ENCODE results near the gene KCNH2.

GRCh38 chr7:150989456-150989855 lies 11.3 kb upstream of the KCNH2 start:
- TF ChIP-seq SOX6 (IDR thresholded peaks at IDR 0.05) (no peak), SOX6 (CRISPR knock-in tag; IDR thresholded peaks at IDR 0.05) (no peak), ZNF274 (CRISPR knock-in tag; IDR thresholded peaks at IDR 0.05) (no peak), CTCF (CRISPR knock-in tag; IDR thresholded peaks at IDR 0.05) (no peak), HDAC1 (CRISPR knock-in tag; IDR thresholded peaks at IDR 0.05) (no peak), ZC3H4 (CRISPR knock-in tag; IDR thresholded peaks at IDR 0.05; ENCODE audit: borderline replicate concordance) (no peak), KDM5B (CRISPR knock-in tag; IDR thresholded peaks at IDR 0.05; ENCODE audit: borderline replicate concordance) (no peak), DR1 (CRISPR knock-in tag; IDR thresholded peaks at IDR 0.05) (no peak), GABPA (IDR thresholded peaks at IDR 0.05; ENCODE audit: low read depth, low read length) (no peak), GABPA (CRISPR knock-in tag; IDR thresholded peaks at IDR 0.05; ENCODE audit: low read depth) (no peak), ZNF678 (CRISPR knock-in tag; IDR thresholded peaks at IDR 0.05) (no peak), POLR2A (IDR thresholded peaks at IDR 0.05; ENCODE audit: insufficient read depth in 1 of 2, low read depth in 2 of 2, low read length in 2 of 2) (no peak), PITX1 (CRISPR knock-in tag; IDR thresholded peaks at IDR 0.05) (no peak), FOSL1 (CRISPR knock-in tag; IDR thresholded peaks at IDR 0.05; ENCODE audit: borderline replicate concordance) (no peak)

Measured in HepG2 (cell line).